Mesothelial cell of epicardium (in vitro differentiated cells): ENCODE results near the gene GJA4. TPM values are rescaled to one million over a fixed set of nuclear protein-coding genes. Genes with fewer than 3 reads are reported as not detected.

Source experiments
- DNase-seq, 2 experiments: peaks; one replicate each; pipeline ENCODE4 v3.0.0; 2021; ENCODE audit warnings: low spot score in 2 of 2; ENCODE audit not compliant: unreplicated experiment in 2 of 2
- H3K27ac Mint-ChIP-seq: 2 replicates; pipeline ENCODE4 v1.8.0; 2021; ENCODE audit warnings: mixed read lengths
- H3K27me3 Mint-ChIP-seq: 2 replicates; pipeline ENCODE4 v1.8.0; 2021; ENCODE audit warnings: low read depth, mixed read lengths
- H3K36me3 Mint-ChIP-seq: 2 replicates; pipeline ENCODE4 v1.8.0; 2021; ENCODE audit warnings: mixed read lengths
- H3K4me1 Mint-ChIP-seq: 2 replicates; pipeline ENCODE4 v1.8.0; 2021; ENCODE audit warnings: mixed read lengths
- H3K4me3 Mint-ChIP-seq: 2 replicates; pipeline ENCODE4 v1.8.0; 2021; ENCODE audit warnings: mild to moderate bottlenecking, moderate library complexity, mixed read lengths
- H3K9me3 Mint-ChIP-seq: 2 replicates; pipeline ENCODE4 v1.8.0; 2021; ENCODE audit warnings: mixed read lengths
- total RNA-seq: library from RNA; stranded (reverse); gene quantifications from 3 replicates; pipeline ENCODE4 v1.2.1, GENCODE V29; 2021
- TF ChIP-seq, protein P1 (sequence below): fragments of 200-600 bp; sonication (generic); IDR thresholded peaks from one replicate; pipeline ENCODE4 v1.5.0; 2021; ENCODE audit warnings: antibody characterized with exemption; ENCODE audit not compliant: unreplicated experiment

GJA4 gene
- total RNA-seq, 1 donor from 2014 or later: not detected

DNA sequence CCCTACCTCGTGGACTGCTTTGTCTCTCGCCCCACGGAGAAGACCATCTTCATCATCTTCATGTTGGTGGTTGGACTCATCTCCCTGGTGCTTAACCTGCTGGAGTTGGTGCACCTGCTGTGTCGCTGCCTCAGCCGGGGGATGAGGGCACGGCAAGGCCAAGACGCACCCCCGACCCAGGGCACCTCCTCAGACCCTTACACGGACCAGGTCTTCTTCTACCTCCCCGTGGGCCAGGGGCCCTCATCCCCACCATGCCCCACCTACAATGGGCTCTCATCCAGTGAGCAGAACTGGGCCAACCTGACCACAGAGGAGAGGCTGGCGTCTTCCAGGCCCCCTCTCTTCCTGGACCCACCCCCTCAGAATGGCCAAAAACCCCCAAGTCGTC, 2.0 kb downstream of the GJA4 start:
- peaks cover 6% of the 10 kb centered on the region for H3K4me1 Mint-ChIP-seq
- TF ChIP-seq, protein P1, sequence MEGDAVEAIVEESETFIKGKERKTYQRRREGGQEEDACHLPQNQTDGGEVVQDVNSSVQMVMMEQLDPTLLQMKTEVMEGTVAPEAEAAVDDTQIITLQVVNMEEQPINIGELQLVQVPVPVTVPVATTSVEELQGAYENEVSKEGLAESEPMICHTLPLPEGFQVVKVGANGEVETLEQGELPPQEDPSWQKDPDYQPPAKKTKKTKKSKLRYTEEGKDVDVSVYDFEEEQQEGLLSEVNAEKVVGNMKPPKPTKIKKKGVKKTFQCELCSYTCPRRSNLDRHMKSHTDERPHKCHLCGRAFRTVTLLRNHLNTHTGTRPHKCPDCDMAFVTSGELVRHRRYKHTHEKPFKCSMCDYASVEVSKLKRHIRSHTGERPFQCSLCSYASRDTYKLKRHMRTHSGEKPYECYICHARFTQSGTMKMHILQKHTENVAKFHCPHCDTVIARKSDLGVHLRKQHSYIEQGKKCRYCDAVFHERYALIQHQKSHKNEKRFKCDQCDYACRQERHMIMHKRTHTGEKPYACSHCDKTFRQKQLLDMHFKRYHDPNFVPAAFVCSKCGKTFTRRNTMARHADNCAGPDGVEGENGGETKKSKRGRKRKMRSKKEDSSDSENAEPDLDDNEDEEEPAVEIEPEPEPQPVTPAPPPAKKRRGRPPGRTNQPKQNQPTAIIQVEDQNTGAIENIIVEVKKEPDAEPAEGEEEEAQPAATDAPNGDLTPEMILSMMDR: no peak
- H3K36me3 Mint-ChIP-seq: no peaks in the 10 kb centered on the region
- H3K4me3 Mint-ChIP-seq: no peak overlapping the region
- H3K27ac Mint-ChIP-seq: no peak overlapping the region
- no peaks in the 10 kb centered on the region for H3K9me3 Mint-ChIP-seq
- no peak for DNase-seq
- peaks cover 72% of the 10 kb centered on the region for H3K27me3 Mint-ChIP-seq

DNA sequence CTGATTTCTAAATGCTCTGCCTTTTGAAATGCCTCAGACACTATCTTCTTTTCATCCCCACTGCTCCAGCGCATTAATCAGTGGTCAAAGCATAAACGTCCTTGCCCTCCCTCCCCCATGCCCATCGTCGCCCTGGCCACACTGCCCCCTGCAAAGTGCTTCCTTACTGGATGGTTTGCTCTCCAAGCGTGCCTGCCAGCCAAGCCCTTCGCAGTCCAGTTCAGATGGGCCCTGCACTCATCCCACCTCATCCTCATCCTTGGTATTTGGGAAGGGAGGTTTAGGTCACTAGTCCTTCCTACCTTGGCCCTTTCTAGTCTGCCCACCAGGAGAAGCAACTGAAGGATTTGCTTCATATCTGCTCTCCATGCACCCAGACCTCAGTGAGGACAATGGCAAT, 3.1 kb downstream of the GJA4 start:
- Mint-ChIP-seq H3K27me3 (peaks cover 62% of the 10 kb centered on the region), H3K9me3 (no peaks in the 10 kb centered on the region), H3K4me3 (no peak overlapping the region), H3K27ac (no peak overlapping the region), H3K4me1 (peaks cover 6% of the 10 kb centered on the region), H3K36me3 (no peaks in the 10 kb centered on the region)
- DNase-seq: no peak
- TF ChIP-seq, protein P1: no peak

DNA sequence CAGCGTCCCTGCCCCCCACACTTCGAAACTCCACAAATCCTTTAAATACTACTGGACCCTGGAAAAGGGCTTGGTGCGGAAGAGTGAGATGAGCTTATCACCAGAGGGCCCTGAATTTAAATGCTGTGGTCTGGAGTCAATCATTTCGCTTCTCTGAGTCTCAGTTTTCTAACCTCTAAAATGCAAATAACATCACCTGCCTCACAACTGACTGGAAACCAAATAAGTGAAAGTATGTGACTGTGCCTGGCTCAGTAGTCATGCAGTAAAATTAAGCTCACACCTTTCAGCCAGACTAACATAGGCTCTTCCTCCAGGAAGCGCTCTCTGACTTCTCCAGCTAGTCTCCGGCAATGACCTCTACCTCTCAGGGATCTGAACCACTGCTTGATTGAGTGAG, 4.2 kb downstream of the GJA4 start:
- no peaks in the 10 kb centered on the region for H3K36me3 Mint-ChIP-seq
- TF ChIP-seq, protein P1: no peak
- peaks cover 6% of the 10 kb centered on the region for H3K4me1 Mint-ChIP-seq
- no peak for DNase-seq
- H3K4me3 Mint-ChIP-seq: no peak overlapping the region
- H3K9me3 Mint-ChIP-seq: no peaks in the 10 kb centered on the region
- H3K27me3 Mint-ChIP-seq: peaks cover 51% of the 10 kb centered on the region
- H3K27ac Mint-ChIP-seq: no peak overlapping the region

DNA sequence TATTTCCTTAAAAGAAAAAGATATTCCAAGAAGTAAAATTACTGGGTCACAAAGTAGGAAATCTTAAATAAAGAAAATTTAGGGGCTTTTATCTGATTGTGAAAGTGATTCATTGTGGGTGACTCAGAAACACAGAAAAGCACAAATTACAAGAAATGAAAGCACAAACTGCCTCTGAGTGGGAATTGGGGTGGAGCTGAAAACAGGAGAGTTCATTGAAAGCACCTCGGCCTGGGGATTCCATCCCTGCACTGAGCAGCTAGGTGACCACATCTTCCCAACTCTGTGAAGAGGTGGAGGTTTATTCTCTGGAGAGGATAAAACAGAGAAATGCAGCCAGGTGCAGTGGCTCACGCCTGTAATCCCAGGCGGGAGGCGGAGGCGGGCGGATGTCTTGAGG, 7.4 kb downstream of the GJA4 start:
- Mint-ChIP-seq H3K27me3 (peaks cover 26% of the 10 kb centered on the region), H3K9me3 (peaks cover 12% of the 10 kb centered on the region), H3K4me1 (peaks cover 3% of the 10 kb centered on the region), H3K36me3 (no peaks in the 10 kb centered on the region), H3K27ac (no peak overlapping the region), H3K4me3 (no peak overlapping the region)
- TF ChIP-seq, protein P1: no peak
- DNase-seq: no peak

DNA sequence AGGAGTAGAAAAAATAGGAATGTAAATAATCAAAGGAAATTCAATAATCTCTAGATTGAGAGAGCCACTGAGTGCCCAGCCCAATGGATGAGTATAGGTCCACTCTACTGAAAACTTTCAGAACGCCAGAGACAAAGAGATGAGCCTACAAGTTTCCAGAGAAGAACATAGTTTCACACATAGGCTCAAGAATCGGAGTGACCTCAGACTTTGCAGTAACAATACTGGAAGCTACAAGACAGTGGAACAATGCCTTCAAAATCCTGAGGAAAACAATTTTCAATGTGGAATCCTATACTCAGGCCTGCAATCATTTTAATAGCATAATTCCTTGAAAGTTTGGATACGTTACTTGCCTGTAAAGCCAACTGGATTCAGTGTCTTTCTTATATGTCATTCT, 11.0 kb downstream of the GJA4 start:
- Mint-ChIP-seq H3K4me1 (peaks cover 3% of the 10 kb centered on the region), H3K27me3 (peaks cover 5% of the 10 kb centered on the region), H3K9me3 (peaks cover 12% of the 10 kb centered on the region), H3K4me3 (no peak overlapping the region), H3K27ac (no peak overlapping the region), H3K36me3 (no peaks in the 10 kb centered on the region)
- DNase-seq: no peak
- TF ChIP-seq, protein P1: no peak

DNA sequence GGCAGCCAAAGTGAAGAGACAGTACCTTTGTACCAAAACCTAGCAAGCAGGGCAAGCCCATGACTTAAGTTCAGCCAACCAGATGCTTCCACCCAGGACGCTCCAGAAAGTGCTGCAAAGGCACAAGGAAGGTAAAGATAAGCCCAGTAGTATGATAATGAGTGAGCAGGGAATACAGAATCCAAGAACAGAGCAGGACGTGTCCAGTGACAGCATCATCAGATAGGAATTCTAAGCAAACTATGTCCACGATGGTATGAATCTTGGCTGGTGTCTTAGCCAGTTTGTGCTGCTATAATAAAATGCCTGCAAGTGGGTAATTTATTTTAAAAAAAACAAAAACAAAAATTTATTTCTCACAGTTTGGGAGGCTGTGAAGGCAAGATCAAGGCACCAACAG, 13.6 kb downstream of the GJA4 start:
- TF ChIP-seq, protein P1: no peak
- Mint-ChIP-seq H3K36me3 (no peaks in the 10 kb centered on the region), H3K27me3 (peaks cover 5% of the 10 kb centered on the region), H3K4me1 (no peaks in the 10 kb centered on the region), H3K27ac (no peak overlapping the region), H3K4me3 (no peak overlapping the region), H3K9me3 (peaks cover 12% of the 10 kb centered on the region)
- no peak for DNase-seq
